H4 (cell line): ENCODE data around the gene PCGF6. TPM values are rescaled to one million over a fixed set of nuclear protein-coding genes. Genes with fewer than 3 reads are reported as not detected.
"Not testable (repeated sequence)": the region's sequence is repeated elsewhere in the genome, so short reads cannot be mapped to it uniquely, and the experiment has no call there.

Experiments used
- DNase-seq: peaks from one replicate; pipeline ENCODE4 v3.0.0-alpha.2; 2015; ENCODE audit warnings: low spot score
- total RNA-seq: library from RNA; depleted of rRNA; stranded (reverse); fragments of >200 nt; shearing (Covaris generic); gene quantifications from 2 replicates; pipeline ENCODE4 v1.2.3, GENCODE V29; 2014

The PCGF6 gene
- total RNA-seq, 1 experiment from 2014 or later, result 12.0 TPM

DNA sequence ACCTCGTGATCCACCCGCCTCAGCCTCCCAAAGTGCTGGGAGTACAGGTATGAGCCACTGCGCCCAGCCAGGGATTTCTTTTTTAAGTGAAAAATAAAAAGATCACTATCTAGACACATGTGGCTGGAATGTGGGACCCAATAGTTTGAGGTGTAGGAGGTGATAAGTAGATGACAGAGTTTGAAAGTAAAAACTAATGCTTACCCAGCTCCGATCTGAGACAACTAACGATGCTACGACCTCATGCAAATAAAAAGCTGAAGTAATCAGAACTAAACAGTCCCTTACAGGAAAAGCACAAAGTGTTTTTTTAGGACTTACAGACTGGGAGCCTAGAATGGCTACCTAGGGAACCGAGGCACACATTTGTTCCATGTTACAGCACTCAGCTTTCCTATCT, 23.0 kb downstream of the PCGF6 start:
- DNase-seq, result no peak

DNA sequence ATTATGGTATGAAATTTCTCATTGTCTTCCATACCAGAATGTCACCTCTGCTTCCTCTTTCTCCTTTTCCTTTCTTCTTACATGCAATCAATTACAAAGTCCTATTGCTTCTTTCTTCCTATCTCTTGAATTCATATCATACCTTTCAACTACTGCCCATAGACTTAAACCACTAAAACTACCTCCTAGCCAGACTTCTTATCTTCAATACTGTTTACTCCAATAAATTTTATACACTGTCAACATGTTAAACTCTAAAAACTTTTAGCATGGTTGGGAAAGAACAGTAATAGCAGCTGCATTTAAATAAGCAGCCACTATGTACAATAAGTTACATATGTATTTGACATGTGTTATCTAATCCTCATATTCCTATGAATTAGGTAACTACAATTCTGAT, 34.9 kb downstream of the PCGF6 start:
- DNase-seq, result no peak

- DNase-seq, result no peak
Measured at GRCh38 chr10:103310197-103310596, 40.7 kb downstream of the PCGF6 start.

DNA sequence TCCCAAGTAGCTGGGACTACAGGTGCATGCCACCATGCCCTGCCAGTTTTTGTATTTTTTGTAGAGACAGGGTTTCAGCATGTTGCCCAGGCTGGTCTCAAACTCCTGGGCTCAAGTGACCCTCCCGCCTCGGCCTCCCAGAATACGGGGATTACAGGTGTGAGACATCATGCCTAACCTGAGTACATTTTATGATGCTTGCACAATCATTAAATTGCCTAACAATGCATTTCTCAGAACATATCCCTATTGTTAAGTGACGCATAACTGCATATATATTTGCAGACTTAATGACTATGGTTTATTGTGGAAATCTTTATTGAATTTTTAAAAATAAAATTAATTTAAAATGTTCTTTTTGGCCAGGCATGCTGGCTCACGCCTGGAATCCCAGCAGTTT, 43.3 kb downstream of the PCGF6 start:
- no peak for DNase-seq

- no peak for DNase-seq
Measured at GRCh38 chr10:103295374-103296015, 55.4 kb downstream of the PCGF6 start.

DNA sequence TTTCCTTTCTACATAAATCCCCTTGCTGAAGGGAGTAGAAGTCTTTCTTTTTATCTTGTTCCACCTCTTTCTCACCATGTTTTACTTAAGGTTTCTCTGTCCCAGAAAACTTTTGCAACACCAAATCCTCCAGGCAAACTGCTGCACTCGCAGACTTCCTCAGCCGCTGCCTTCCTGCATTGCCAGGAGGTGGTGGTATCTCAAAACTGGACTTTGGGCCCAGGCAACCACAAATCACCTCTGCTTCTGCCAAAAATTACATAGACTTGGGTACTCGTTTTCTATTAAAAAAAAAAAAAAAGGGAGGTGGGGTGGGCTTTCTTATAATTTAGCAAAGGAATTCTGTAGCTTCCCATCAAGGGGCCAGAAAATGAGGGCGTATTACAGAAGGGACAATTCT, 59.4 kb downstream of the PCGF6 start:
- DNase-seq, result no peak

- no peak for DNase-seq
Measured at GRCh38 chr10:103287992-103288391, 62.9 kb downstream of the PCGF6 start.

DNA sequence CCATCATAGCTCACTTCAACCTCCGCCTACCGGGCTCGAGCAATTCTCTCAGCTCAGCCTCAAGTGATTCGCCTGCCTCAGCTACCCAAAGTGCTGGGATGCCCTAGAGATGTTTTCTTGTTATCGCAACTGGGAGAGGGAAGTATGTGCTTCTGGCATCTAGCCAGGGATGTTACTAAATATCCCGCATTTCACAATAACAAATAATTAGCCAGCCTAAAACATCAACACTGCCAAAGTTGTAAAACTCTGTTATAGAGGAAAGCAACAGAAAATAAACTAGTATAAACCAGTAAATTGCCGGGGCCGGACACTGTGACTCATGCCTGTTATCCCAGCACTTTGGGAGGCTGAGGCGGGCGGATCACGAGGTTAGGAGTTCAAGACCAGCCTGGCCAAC, 66.8 kb downstream of the PCGF6 start:
- DNase-seq, result peak; percentile 58

- no peak for DNase-seq
Measured at GRCh38 chr10:103282961-103283360, 68.0 kb downstream of the PCGF6 start.

- no peak for DNase-seq
Measured at GRCh38 chr10:103281753-103282152, 69.2 kb downstream of the PCGF6 start.

DNA sequence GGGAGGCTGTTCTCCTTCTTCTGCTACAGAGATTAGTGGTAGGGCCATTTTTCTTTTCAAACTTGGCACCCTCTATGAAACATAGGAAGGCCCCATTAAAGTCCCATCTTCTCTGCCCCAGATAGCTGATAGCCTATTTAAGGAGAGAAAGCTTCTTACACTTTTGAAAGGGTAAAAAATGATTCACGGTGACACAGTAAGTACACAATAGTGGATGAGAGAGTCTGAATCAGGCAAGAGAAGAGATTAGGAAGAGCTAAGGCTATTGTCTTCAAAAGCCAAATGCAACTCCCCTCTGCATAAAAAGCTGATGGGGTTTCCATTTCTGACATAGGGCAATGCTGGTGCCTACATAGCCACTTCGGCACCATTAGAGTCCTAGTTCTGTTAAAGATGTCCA, 70.4 kb downstream of the PCGF6 start:
- no peak for DNase-seq

DNA sequence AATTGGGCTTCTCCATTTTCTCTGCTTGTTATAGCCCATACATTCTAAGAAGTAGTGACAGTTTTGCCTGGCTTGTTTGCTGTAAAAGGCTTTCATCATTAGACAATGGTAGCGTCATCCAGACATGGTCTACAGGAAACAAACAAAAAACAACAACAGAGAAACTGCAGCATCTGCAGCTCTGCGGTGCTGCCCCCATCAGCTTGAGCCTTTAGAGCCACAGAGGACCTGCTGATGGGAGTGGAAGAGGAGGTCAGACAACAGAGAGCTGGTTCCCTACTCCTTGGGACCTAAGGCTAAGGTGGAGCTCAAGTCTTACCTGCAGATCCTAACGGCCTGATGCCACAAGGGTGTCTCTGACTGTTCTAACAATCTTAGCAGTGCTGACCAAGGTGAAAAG, 70.9 kb downstream of the PCGF6 start:
- DNase-seq, result no peak

- DNase-seq, result no peak
Measured at GRCh38 chr10:103278862-103279298, 72.1 kb downstream of the PCGF6 start.

DNA sequence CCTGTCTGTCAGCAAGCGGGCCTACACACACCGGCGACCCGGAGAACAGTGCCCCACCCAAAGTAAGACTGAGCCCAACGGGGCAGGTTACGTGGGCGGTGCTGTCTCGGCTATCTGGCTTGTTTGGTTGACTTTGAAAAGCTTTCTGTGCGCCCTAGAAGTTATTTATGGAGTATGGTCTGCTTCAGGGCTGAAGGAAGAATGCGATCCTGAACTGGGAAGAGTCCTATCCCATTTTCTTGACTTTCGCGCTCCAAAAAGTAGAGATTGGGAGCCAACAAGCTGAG, 72.5 kb downstream of the PCGF6 start:
- DNase-seq, result no peak

DNA sequence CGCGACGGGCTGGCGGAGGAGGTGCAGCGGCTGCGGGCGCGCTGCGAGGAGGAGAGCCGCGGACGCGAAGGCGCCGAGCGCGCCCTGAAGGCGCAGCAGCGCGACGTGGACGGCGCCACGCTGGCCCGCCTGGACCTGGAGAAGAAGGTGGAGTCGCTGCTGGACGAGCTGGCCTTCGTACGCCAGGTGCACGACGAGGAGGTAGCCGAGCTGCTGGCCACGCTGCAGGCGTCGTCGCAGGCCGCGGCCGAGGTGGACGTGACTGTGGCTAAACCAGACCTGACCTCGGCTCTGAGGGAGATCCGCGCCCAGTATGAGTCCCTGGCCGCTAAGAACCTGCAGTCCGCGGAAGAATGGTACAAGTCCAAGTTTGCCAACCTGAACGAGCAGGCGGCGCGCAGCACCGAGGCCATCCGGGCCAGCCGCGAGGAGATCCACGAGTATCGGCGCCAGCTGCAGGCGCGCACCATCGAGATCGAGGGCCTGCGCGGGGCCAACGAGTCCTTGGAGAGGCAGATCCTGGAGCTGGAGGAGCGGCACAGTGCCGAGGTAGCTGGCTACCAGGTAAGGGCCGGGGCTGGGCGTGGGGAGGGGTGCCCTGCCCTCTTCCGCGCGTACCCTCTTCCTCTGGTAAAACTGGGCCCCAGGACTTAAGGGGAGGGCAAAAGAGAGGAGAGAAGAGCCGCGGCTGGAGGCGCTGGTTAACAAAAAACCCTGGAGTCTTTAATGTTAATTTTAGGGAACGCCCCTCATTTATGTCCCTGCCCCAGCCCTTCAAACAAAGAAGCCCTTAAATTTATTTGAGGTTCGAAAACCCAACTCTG, 73.0 kb downstream of the PCGF6 start:
- DNase-seq, result no peak

- DNase-seq, result no peak
Measured at GRCh38 chr10:103276896-103277712, 73.8 kb downstream of the PCGF6 start, which contains the start of gene INA. TSS of gene INA (plus strand) at chr10:103277138. CDS start at chr10:103277212, 74 bp downstream.

DNA sequence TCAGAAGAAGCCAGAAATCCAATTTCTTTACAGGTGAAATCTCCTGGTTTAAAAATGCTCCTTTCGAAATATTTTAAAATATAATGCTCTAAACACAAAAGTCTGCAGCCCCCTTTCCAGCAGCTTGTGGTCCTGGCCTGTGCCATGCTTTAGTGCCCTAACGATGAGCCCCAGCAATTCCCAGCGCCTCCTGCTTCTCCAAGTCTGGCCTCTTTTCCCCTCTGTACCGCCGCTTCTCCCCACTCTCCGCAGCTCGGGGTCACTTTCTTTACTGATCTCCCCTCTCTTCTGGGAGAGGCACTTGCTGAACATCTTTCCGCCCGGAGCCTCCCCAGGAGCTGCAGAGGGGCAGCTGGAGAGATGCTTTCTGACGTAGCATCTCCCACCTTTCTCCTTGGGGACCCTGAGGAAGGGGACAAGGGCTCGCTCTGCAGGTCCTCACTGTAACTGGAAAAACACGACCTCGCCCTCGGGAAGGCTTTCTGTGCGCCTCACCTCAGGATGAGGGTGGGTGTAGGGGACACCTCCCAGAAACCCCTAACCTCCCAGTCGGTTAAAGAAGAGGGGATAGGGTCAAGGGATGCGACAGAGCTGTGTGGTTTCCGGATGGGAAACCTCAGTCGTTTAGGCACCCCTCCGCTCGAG, 74.6 kb downstream of the PCGF6 start:
- DNase-seq, result no peak

- DNase-seq, result peak; percentile 99
Measured at GRCh38 chr10:103273041-103273441, 77.9 kb downstream of the PCGF6 start.

GRCh38 chr10:103265717-103266329, 85.1 kb downstream of the PCGF6 start:
- DNase-seq, result peak; percentile 28

DNA sequence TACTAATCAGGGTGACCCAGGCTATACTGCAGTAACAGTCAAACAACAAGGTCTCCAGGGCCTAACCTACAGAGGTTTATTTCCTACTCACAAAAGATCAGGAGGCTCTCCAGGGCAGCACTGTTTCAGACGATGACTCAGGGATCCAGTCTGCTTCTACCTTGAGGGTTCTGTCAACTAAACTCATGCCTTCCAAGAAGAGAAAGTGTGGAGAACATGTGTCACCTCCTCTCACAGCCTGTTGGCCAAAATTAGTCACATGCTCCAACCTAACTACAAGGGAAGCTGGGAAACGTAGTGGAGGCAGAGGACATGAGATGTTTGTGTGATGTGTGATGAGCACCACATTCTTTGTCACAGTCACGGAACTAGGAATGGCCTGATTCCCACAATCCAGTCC, 88.7 kb downstream of the PCGF6 start:
- no peak for DNase-seq

GRCh38 chr10:103259989-103260388, 91.0 kb downstream of the PCGF6 start:
- DNase-seq, result no peak

GRCh38 chr10:103258928-103259327, 92.0 kb downstream of the PCGF6 start:
- DNase-seq, result not testable (repeated sequence)
